ENCODE results near the gene TP63.

TP63 gene

GRCh38 chr3:189834462-189834861, 203.3 kb downstream of the TP63 start:
- no peaks in the 10 kb centered on the region for H4K20me1 ChIP-seq (ENCODE audit: insufficient read depth, low read length)

GRCh38 chr3:189836795-189837194, 205.6 kb downstream of the TP63 start:
- 0 out of 2 replicates have a peak overlapping the region, but pooled peaks have one; percentile 3 for H3K4me2 ChIP-seq (ENCODE audit: low read length)
- H3K27me3 ChIP-seq (ENCODE audit: insufficient read depth, low read length) = no peaks in the 10 kb centered on the region
- H3K27ac ChIP-seq (ENCODE audit: low read depth, low read length, poor library complexity, severe bottlenecking) = peak overlapping the region; percentile 7
- no peaks in the 10 kb centered on the region for H4K20me1 ChIP-seq (ENCODE audit: insufficient read depth, low read length)
- H3K9ac ChIP-seq (ENCODE audit: low read length) = no peak overlapping the region
- H3K9me2 ChIP-seq (ENCODE audit: low read depth, low read length) = no peaks in the 10 kb centered on the region
- H3K4me3 ChIP-seq (ENCODE audit: low read depth, low read length, poor library complexity, severe bottlenecking) = no peak overlapping the region
- H3K79me2 ChIP-seq (ENCODE audit: insufficient read depth, low read length) = no peaks in the 10 kb centered on the region
- no peaks in the 10 kb centered on the region for H3K9me3 ChIP-seq (ENCODE audit: low read length)
- no peaks in the 10 kb centered on the region for H3F3A ChIP-seq (ENCODE audit: insufficient read depth, low read length)
- no peaks in the 10 kb centered on the region for H3K36me3 ChIP-seq (ENCODE audit: insufficient read depth, low read length)
- no peak for TF ChIP-seq CTCF (IDR thresholded peaks at IDR 0.05; ENCODE audit: low read length)
- no peak for TF ChIP-seq EZH2 (IDR thresholded peaks at IDR 0.05; ENCODE audit: borderline replicate concordance, low read length)
- H2AFZ ChIP-seq (ENCODE audit: low read length) = no peak overlapping the region
- peaks cover 52% of the 10 kb centered on the region for H3K4me1 ChIP-seq (ENCODE audit: insufficient read depth, low read length, severe bottlenecking)

More at GRCh38 chr3:189834462-189834861, 203.3 kb downstream of the TP63 start:
- no peak overlapping the region for H3K4me2 ChIP-seq (ENCODE audit: low read length)
- H3K27ac ChIP-seq (ENCODE audit: low read depth, low read length, poor library complexity, severe bottlenecking) = no peak overlapping the region
- no peaks in the 10 kb centered on the region for H3F3A ChIP-seq (ENCODE audit: insufficient read depth, low read length)
- no peaks in the 10 kb centered on the region for H3K27me3 ChIP-seq (ENCODE audit: insufficient read depth, low read length)
- H3K9me3 ChIP-seq (ENCODE audit: low read length) = no peaks in the 10 kb centered on the region
- H3K79me2 ChIP-seq (ENCODE audit: insufficient read depth, low read length) = no peaks in the 10 kb centered on the region
- peaks cover 47% of the 10 kb centered on the region for H3K4me1 ChIP-seq (ENCODE audit: insufficient read depth, low read length, severe bottlenecking)
- no peak overlapping the region for H3K4me3 ChIP-seq (ENCODE audit: low read depth, low read length, poor library complexity, severe bottlenecking)
- TF ChIP-seq CTCF (IDR thresholded peaks at IDR 0.05; ENCODE audit: low read length) (no peak), EZH2 (IDR thresholded peaks at IDR 0.05; ENCODE audit: borderline replicate concordance, low read length) (no peak)
- H3K9me2 ChIP-seq (ENCODE audit: low read depth, low read length) = no peaks in the 10 kb centered on the region
- no peaks in the 10 kb centered on the region for H3K36me3 ChIP-seq (ENCODE audit: insufficient read depth, low read length)
- no peak overlapping the region for H2AFZ ChIP-seq (ENCODE audit: low read length)
- no peak overlapping the region for H3K9ac ChIP-seq (ENCODE audit: low read length)

GRCh38 chr3:189838291-189838690, 207.1 kb downstream of the TP63 start:
- Histone ChIP-seq H3K4me2 (ENCODE audit: low read length) (no peak overlapping the region), H3K27ac (ENCODE audit: low read depth, low read length, poor library complexity, severe bottlenecking) (peak overlapping the region; percentile 44), H3K4me3 (ENCODE audit: low read depth, low read length, poor library complexity, severe bottlenecking) (no peak overlapping the region), H3K79me2 (ENCODE audit: insufficient read depth, low read length) (no peaks in the 10 kb centered on the region), H3K9me2 (ENCODE audit: low read depth, low read length) (no peaks in the 10 kb centered on the region), H4K20me1 (ENCODE audit: insufficient read depth, low read length) (no peaks in the 10 kb centered on the region), H3K36me3 (ENCODE audit: insufficient read depth, low read length) (no peaks in the 10 kb centered on the region), H3K4me1 (ENCODE audit: insufficient read depth, low read length, severe bottlenecking) (peaks cover 49% of the 10 kb centered on the region), H3K9ac (ENCODE audit: low read length) (no peak overlapping the region), H3F3A (ENCODE audit: insufficient read depth, low read length) (no peaks in the 10 kb centered on the region), H2AFZ (ENCODE audit: low read length) (no peak overlapping the region), H3K27me3 (ENCODE audit: insufficient read depth, low read length) (no peaks in the 10 kb centered on the region), H3K9me3 (ENCODE audit: low read length) (no peaks in the 10 kb centered on the region)
- TF ChIP-seq CTCF (IDR thresholded peaks at IDR 0.05; ENCODE audit: low read length) (no peak), EZH2 (IDR thresholded peaks at IDR 0.05; ENCODE audit: borderline replicate concordance, low read length) (no peak)
